SJSA1 (cell line): Measurements from ENCODE around the gene POU2F2. TPM values are rescaled to one million over a fixed set of nuclear protein-coding genes. Genes with fewer than 3 reads are reported as not detected.

Experiments used
- DNase-seq, 2 experiments: peaks; one replicate each; pipeline ENCODE4 v3.0.0-alpha.2; 2015 to 2020; ENCODE audit warnings: low spot score in 2 of 2, low read depth in 1 of 2
- H3K27ac ChIP-seq: fragments of 250-450 bp; sonication (Bioruptor Pico); 2 replicates; pipeline ENCODE4 v1.5.1; 2020; ENCODE audit warnings: mild to moderate bottlenecking, moderate library complexity
- H3K27me3 ChIP-seq: fragments of 250-450 bp; sonication (Bioruptor Pico); replicated peaks from 2 replicates; pipeline ENCODE4 v1.5.1; 2020; ENCODE audit warnings: mild to moderate bottlenecking, moderate library complexity
- H3K36me3 ChIP-seq: fragments of 250-450 bp; sonication (Bioruptor Pico); 2 replicates; pipeline ENCODE4 v1.5.1; 2020; ENCODE audit warnings: mild to moderate bottlenecking
- H3K4me1 ChIP-seq: fragments of 250-450 bp; sonication (Bioruptor Pico); replicated peaks from 2 replicates; pipeline ENCODE4 v1.6.1; 2021; ENCODE audit warnings: mild to moderate bottlenecking
- H3K4me3 ChIP-seq: fragments of 250-450 bp; sonication (Bioruptor Pico); 2 replicates; pipeline ENCODE4 v1.5.1; 2020; ENCODE audit warnings: mild to moderate bottlenecking
- H3K9me3 ChIP-seq: fragments of 250-450 bp; sonication (Bioruptor Pico); replicated peaks from 2 replicates; pipeline ENCODE4 v1.5.1; 2020; ENCODE audit warnings: mild to moderate bottlenecking
- total RNA-seq: library from RNA; depleted of rRNA; stranded (reverse); fragments of >200 nt; shearing (Covaris generic); gene quantifications from 2 replicates; pipeline ENCODE4 v1.2.3, GENCODE V29; 2014

The POU2F2 gene
- total RNA-seq, 1 experiment from 2014 or later, result 0.05 TPM

GRCh38 chr19:42168206-42168605, 36.0 kb upstream of the POU2F2 start:
- Histone ChIP-seq H3K9me3 (no peaks in the 10 kb centered on the region), H3K27me3 (peaks cover 35% of the 10 kb centered on the region), H3K4me3 (no peak overlapping the region), H3K36me3 (no peaks in the 10 kb centered on the region), H3K27ac (no peak overlapping the region), H3K4me1 (no peaks in the 10 kb centered on the region)
- DNase-seq, result no peak

- no peak overlapping the region for H3K4me3 ChIP-seq
- H3K9me3 ChIP-seq, result no peaks in the 10 kb centered on the region
- H3K36me3 ChIP-seq, result no peaks in the 10 kb centered on the region
- DNase-seq, result no peak
- no peak overlapping the region for H3K27ac ChIP-seq
- H3K4me1 ChIP-seq, result no peaks in the 10 kb centered on the region
- H3K27me3 ChIP-seq, result peaks cover 42% of the 10 kb centered on the region
Observed at GRCh38 chr19:42166316-42166715, 34.1 kb upstream of the POU2F2 start.

DNA sequence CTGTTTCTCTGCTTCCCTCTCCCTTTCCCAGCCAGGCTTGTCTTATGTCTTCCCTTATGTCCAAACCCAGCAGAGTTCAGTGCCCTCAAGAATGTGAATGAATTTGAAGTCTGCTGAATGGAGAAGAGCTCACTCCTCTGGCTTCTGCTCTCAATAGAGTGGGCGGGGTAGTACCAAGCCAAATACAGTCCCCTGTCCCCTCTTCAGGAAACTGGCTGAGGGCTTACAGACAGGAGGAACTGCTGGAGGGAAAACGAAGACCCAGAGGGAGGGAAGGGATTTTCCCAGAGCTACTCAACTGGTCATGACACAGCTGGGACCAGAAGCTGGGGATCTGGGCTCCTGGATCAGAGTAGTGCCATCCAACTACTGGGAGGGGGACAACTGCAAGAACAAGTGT, 32.9 kb upstream of the POU2F2 start:
- Histone ChIP-seq H3K9me3 (no peaks in the 10 kb centered on the region), H3K27me3 (peaks cover 45% of the 10 kb centered on the region), H3K4me3 (no peak overlapping the region), H3K4me1 (no peaks in the 10 kb centered on the region), H3K27ac (no peak overlapping the region), H3K36me3 (no peaks in the 10 kb centered on the region)
- no peak for DNase-seq

DNA sequence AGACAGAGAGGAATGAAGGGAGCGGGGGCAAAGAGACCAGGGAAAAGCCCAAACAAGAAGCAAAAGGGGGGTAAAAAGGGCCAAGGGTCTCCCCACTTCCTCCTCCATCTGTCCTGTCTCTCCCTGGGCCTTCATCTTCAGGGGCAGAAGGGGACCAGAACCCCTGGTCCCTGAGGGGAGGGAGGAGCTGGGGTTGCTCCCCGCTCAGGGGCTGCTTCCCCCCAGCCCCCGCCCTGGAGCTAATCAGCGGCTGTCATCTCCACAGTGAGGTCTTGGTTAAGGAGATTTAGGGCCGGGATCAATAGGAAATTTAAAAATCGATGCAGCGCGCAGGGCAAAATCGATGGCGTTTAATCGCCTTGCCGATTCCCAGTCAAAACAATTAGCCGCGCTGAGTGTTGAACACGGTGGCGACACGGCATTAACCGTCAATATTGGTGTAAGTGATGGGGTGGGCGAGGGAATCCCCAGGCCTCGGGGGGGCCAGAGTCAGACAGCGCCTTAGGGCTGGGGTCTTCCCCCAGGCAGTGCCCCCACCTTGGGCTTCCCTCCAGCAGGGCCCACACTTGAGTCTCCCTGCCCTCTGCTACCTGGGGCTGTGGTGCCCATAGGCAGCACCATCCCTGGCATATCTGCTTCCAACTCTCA, 29.5 kb upstream of the POU2F2 start:
- H3K27ac ChIP-seq, result no peak overlapping the region
- H3K4me1 ChIP-seq, result no peaks in the 10 kb centered on the region
- H3K4me3 ChIP-seq, result no peak overlapping the region
- no peak for DNase-seq
- no peaks in the 10 kb centered on the region for H3K9me3 ChIP-seq
- no peaks in the 10 kb centered on the region for H3K36me3 ChIP-seq
- peaks cover 74% of the 10 kb centered on the region for H3K27me3 ChIP-seq

GRCh38 chr19:42159942-42160341, 27.7 kb upstream of the POU2F2 start:
- no peaks in the 10 kb centered on the region for H3K36me3 ChIP-seq
- H3K27me3 ChIP-seq, result peaks cover 79% of the 10 kb centered on the region
- H3K4me3 ChIP-seq, result no peak overlapping the region
- H3K9me3 ChIP-seq, result no peaks in the 10 kb centered on the region
- no peak overlapping the region for H3K27ac ChIP-seq
- DNase-seq, result no peak
- no peaks in the 10 kb centered on the region for H3K4me1 ChIP-seq

GRCh38 chr19:42158926-42159325, 26.7 kb upstream of the POU2F2 start:
- Histone ChIP-seq H3K27ac (no peak overlapping the region), H3K4me1 (no peaks in the 10 kb centered on the region), H3K36me3 (no peaks in the 10 kb centered on the region), H3K4me3 (no peak overlapping the region), H3K27me3 (peaks cover 85% of the 10 kb centered on the region), H3K9me3 (no peaks in the 10 kb centered on the region)
- no peak for DNase-seq

DNA sequence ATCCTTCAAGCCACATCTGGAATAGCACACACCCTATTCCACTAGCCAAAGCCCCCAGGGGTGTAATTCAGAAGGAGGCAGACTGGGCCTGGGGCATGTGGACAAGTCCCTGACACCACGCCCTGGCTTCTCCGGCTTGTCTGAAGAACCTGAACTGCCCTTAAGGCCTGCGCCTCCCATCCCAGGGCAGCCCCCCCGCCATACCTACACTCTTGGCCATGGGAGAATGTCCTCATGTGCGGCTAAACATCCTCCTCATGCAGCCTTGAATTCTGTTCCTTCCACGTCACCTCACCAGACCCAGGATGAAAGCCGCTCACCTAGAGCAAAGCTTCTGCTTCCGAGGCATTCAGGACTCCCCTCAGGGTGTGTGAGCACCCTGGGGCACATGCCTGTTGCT, 24.3 kb upstream of the POU2F2 start:
- no peak overlapping the region for H3K27ac ChIP-seq
- H3K36me3 ChIP-seq, result no peaks in the 10 kb centered on the region
- no peak for DNase-seq
- H3K4me3 ChIP-seq, result no peak overlapping the region
- H3K9me3 ChIP-seq, result no peaks in the 10 kb centered on the region
- H3K27me3 ChIP-seq, result peaks cover 86% of the 10 kb centered on the region
- no peaks in the 10 kb centered on the region for H3K4me1 ChIP-seq

- Histone ChIP-seq H3K27me3 (peaks cover 80% of the 10 kb centered on the region), H3K4me1 (no peaks in the 10 kb centered on the region), H3K9me3 (no peaks in the 10 kb centered on the region), H3K4me3 (no peak overlapping the region), H3K27ac (no peak overlapping the region), H3K36me3 (no peaks in the 10 kb centered on the region)
- DNase-seq, result no peak
Observed at GRCh38 chr19:42155796-42156195, 23.6 kb upstream of the POU2F2 start.

DNA sequence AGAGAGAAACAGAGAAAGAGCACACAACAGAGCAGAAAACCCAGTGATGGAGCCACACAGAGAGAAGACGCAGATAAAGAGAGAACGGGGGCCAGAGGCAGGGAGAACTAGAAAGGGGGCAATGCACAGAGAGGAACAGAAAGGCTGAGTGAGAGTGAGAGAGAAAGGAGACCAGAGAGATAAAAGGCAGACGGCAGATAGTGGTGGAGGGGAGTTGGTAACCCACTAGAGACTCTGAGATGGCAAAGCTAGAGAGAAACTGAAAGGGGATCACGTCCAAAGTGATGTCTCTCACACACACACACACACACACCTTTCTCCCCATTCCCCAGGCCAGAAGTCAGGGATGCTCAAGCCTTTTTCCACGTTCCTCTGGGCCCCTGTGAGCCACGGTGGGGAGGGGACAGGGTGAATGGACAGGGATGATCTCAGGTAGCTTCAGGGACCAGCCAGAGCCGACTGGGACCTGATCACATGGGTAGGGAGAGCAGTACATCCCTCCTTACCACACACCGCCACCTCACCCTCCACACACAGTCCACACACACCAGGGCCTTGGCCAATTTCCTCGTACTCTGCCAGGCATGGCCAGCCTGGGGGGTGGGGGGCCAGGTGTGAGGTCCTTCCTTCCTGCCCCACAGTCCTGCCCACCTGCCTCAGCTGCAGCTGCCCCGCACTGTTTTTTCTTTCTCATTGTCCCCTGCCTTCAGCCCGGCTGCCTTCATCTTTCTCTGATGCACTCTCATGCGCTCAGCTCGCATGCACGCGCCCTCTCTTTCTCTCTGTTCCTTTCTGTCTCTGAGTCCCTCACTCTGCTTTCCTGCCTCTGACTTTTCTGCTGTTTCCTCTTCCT, 22.5 kb upstream of the POU2F2 start:
- Histone ChIP-seq H3K4me1 (no peaks in the 10 kb centered on the region), H3K9me3 (no peaks in the 10 kb centered on the region), H3K27ac (no peak overlapping the region), H3K36me3 (no peaks in the 10 kb centered on the region), H3K4me3 (no peak overlapping the region), H3K27me3 (peaks cover 74% of the 10 kb centered on the region)
- DNase-seq, result no peak

DNA sequence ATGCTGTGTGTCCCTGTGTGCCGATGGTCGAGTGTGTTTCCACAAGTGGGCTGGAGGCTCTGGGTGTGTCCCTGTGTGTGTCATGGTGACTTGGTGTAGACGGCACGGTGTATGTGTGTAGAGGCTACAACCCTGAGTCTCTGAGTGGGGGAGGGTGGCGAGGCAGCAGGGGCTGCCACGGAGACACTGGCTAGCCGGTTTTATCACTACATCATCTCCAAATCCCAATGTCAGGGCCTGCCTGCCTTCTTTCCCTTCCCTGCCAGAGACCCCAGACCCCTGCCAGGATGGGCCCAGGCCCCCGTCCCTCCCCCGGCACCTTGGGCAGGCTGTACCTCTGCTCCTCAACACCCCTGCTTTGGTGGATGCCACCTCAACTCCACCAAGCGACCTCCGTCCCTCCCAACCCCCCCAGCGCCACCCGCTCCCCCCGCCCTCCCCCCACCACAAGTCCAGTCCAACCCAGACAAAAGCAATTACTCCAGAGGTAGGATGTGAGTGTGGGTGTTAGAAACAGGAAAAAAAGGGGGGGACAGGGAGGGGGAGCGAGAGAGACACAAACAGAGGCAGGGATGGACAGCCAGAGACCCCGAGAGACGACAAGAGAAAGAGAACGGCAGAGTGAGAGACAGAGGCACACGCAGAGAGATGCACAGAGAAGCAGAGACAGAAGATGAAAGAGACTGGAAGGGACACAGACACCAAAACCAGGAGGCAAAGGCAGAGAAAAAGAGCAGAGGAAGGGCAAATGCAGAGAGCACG, 21.6 kb upstream of the POU2F2 start:
- H3K36me3 ChIP-seq, result no peaks in the 10 kb centered on the region
- peaks cover 72% of the 10 kb centered on the region for H3K27me3 ChIP-seq
- no peak overlapping the region for H3K27ac ChIP-seq

GRCh38 chr19:42152910-42153671, 20.8 kb upstream of the POU2F2 start:
- Histone ChIP-seq H3K4me1 (no peaks in the 10 kb centered on the region), H3K36me3 (no peaks in the 10 kb centered on the region), H3K27me3 (peaks cover 66% of the 10 kb centered on the region), H3K27ac (no peak overlapping the region), H3K4me3 (no peak overlapping the region), H3K9me3 (no peaks in the 10 kb centered on the region)
- DNase-seq, result no peak

More for the DNA sequence above, 21.6 kb upstream of the POU2F2 start:
- Histone ChIP-seq H3K4me3 (no peak overlapping the region), H3K9me3 (no peaks in the 10 kb centered on the region), H3K4me1 (no peaks in the 10 kb centered on the region)
- DNase-seq, result no peak

- no peaks in the 10 kb centered on the region for H3K9me3 ChIP-seq
- H3K36me3 ChIP-seq, result no peaks in the 10 kb centered on the region
- H3K4me3 ChIP-seq, result no peak overlapping the region
- peaks cover 61% of the 10 kb centered on the region for H3K27me3 ChIP-seq
- H3K27ac ChIP-seq, result no peak overlapping the region
- no peak for DNase-seq
- H3K4me1 ChIP-seq, result no peaks in the 10 kb centered on the region
Observed at GRCh38 chr19:42151782-42152684, 19.8 kb upstream of the POU2F2 start.
